Suprapubic skin (tissue), 4 donors: Measurements from ENCODE around the gene ATM.

Source experiments
- EP300 ChIP-seq: sonication (generic); formaldehyde crosslinking; IDR thresholded peaks from one replicate; pipeline ENCODE4 v1.6.1; 2017; ENCODE audit warnings: antibody characterized with exemption
- POLR2AphosphoS5 ChIP-seq, 3 donors: sonication (generic); formaldehyde crosslinking; IDR thresholded peaks; one replicate each; pipeline ENCODE4 v1.6.1; 2017; ENCODE audit warnings: antibody characterized with exemption in 3 of 3
- TF ChIP-seq, protein P1 (sequence below), 2 donors: fragments of 200-600 bp in 1 of 2; fragments of 450-650 bp in 1 of 2; sonication (generic) in 1 of 2; IDR thresholded peaks; one replicate each; pipeline ENCODE4 v1.5.1; 2016 to 2019; ENCODE audit warnings: antibody characterized with exemption in 2 of 2, mild to moderate bottlenecking in 1 of 2, moderate library complexity in 1 of 2

DNA sequence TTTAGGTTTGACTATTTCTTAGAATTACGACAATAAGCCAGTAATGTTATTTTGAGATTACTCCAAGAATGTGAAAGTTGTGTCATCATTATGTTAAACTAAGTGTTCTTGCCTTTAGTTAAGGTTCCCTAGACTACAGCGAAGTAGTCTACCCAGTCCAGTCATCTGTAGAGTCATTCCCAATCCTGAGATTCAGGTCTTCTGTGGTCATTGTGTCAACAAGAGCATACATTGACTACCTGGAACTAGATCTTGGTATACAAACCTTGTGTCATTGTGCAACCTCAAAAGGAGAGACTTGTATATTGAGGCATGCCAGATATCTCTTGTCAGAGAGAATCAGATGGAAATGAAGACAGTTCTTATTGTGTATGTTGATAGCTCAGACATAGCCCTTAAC, 115.9 kb downstream of the ATM start:
- TF ChIP-seq, protein P1, sequence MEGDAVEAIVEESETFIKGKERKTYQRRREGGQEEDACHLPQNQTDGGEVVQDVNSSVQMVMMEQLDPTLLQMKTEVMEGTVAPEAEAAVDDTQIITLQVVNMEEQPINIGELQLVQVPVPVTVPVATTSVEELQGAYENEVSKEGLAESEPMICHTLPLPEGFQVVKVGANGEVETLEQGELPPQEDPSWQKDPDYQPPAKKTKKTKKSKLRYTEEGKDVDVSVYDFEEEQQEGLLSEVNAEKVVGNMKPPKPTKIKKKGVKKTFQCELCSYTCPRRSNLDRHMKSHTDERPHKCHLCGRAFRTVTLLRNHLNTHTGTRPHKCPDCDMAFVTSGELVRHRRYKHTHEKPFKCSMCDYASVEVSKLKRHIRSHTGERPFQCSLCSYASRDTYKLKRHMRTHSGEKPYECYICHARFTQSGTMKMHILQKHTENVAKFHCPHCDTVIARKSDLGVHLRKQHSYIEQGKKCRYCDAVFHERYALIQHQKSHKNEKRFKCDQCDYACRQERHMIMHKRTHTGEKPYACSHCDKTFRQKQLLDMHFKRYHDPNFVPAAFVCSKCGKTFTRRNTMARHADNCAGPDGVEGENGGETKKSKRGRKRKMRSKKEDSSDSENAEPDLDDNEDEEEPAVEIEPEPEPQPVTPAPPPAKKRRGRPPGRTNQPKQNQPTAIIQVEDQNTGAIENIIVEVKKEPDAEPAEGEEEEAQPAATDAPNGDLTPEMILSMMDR (IDR thresholded peaks at IDR 0.05), result no peak
- TF ChIP-seq POLR2AphosphoS5 (IDR thresholded peaks at IDR 0.05) (no peak), EP300 (no peak)
